Mesangial cell (primary cell): Measurements from ENCODE around the gene PNPLA7. TPM values are rescaled to one million over a fixed set of nuclear protein-coding genes. Genes with fewer than 3 reads are reported as not detected.

Source experiments
- total RNA-seq: library from RNA; depleted of rRNA; stranded (reverse); fragments of >200 nt; gene quantifications from 2 replicates; pipeline ENCODE4 v1.2.3, GENCODE V29; 2015

Gene PNPLA7
- total RNA-seq, result 0.16 and 2.3 TPM in 2 replicates

DNA sequence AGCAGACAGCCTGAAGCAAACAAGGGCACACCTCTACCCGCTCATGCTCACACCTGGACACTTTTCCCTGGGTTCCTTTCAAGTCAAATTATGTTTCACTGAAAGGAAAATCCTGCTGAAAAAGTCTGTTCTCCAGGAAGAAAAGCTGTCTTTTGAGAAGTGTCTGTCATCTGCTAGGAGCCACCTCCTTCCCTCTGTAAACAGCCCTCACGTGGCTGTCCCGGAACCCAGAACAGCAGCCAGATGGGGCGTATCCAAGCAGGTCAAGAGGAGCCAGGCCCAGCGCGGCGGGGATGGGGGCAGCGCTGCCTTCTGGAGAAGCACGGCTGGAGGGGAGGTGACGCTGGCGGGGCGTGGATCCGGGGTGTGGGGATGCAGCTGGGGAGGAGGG lies at the start of gene PNPLA7:
PNPLA7 (minus strand) TSS at position 172 of the 391 bp plus-strand sequence. CDS start 205 bp downstream, outside the sequence.

DNA sequence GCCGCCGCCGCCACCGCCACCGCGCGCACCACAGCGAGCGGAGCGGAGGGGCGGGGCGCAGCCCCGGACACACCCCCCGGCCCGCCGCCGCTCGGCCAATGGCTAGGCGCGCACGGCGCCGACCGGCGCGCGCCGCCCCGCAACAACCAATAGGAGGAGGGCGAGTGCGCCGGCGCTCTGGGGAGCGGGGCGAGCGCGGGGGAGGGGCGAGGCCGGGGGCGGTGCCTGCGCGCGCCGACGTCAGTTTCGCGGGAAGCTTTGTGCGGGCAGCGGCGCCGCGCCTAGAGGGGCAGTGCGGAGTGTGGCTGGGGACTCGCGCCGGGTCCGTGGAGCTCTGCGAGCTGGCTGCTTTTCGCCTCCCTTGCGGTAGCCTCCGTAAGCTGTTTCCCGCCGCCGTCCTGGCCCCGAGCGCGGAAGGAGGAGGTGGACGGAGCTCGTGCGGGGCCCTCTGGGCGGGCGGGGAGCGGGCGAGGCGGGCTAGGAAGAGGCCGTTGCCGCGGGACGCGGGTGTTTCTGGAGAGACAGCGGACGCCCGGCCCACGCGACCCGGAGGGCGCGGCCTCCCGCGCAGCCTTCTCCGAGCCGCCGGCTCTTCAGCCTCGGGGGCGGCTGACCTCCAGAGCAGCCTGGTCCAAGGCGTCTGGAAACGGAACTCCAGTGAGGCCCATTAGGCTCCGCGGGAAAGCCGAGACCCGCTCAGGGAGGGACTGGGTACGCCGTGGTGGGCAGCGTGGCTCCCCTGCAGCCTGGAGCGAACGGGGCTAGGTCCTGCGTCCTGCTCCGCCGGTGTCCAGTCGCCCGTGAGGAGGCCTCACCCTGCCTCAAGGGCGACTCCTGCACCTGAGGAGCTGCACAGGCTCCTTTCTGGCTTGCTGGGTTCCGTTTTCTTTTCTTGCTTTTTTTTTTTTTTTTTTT lies 40.5 kb upstream of the PNPLA7 start, which contains the start of gene ZMYND19:
ZMYND19 (minus strand) TSS at position 44 of the 915 bp plus-strand sequence. CDS start 249 bp downstream, outside the sequence.

DNA sequence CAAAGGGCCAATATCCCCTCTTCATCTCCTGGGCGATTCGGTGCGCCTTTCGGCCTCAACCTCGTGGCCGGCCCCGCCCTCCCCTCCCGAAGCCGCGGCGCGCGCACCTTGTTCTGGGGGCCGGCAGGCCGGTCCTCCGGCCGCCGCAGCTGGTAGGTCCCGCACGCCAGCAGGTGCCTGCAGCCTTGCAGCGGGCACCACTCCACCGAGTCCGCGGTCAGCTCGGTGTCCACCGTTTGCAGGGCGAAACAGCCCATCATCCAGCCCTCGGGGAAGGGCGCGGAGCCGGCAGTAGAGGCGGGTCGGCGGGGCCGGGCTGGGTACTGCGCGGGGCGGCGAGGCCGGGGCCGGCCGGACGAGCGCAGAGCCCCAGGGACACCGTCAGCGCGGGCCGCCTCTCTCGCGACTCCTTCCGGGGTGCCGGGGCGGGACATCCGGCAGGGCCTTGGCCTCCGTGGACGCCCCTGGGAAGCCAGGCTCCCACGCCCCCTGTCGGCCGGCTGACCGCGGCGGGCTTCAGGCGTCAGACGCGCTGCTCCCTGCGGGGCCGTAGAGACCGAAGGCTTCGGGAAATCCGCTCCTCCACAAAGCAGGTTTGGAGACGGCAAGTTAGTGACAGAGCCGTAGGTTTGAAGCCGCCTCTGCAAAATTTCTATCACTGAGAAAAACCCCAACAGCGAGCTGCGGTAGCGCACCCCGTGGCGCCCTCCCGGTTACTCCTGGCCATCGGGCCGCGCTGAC lies 28.5 kb upstream of the PNPLA7 start, which contains the start of gene DPH7:
DPH7 (minus strand) TSS at position 408 of the 741 bp plus-strand sequence; CDS start at position 260, 148 bp downstream.

DNA sequence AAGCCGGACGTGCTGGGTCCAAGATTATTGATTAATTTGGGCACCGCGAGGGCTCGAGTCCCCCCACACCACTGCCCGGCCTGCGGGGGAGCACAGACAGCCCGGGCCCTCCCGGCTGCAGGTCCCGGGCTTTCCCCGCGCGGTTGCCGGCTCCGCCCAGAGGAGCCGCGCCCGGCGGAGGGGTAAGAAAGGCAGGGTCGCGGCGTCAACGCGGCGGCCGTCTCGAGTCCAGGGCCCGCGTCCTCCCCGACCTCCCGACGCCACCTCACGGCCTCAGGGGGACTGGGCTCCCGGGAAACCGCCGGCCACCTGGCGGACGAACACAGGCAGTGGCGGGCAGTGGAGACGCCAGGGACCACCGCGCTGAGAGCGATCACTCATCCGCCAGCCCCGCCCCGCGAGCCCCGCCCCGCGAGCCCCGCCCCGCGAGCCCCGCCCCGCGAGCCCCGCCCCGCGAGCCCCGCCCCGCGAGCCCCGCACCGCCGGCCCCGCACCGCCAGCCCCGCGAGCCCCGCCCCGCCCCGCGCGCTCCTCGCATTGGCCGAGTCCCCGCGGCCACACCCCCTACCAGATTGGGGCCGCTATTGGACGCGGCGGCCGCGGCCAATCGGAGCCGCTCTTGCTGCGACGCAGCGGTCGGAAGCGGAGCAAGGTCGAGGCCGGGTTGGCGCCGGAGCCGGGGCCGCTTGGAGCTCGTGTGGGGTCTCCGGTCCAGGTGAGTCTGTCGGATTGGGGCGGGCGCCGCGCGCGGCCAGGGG lies 1.2 kb upstream of the PNPLA7 start, which contains the start of gene MRPL41:
MRPL41 (plus strand) TSS at position 616 of the 758 bp plus-strand sequence. CDS start 203 bp downstream, outside the sequence.

DNA sequence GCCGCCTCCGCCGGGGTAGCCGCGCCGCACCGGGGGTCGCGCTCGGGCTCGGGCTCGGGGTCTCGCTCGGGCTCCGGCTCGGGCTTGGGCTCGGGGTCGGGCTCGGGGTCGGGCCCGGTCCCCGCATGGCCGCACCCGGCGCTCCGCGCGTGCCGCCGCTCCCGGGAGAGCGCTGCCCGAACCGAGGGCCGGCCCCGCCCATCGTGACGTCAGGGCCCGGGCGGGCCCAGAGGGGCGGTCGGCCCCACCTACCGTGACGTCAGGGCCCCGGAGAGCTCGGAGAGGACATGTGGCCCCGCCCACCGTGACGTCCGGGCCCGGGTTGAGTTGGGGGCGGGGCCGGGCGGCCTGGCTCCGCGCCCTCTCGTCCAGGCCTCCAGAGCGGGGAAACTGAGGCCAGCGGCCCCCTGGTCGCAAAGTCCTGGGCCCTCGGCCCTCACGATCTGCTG lies 91.0 kb downstream of the PNPLA7 start, which contains the start of gene NSMF:
NSMF (minus strand) TSS at position 183 of the 449 bp plus-strand sequence. CDS start 232 bp downstream, outside the sequence.

DNA sequence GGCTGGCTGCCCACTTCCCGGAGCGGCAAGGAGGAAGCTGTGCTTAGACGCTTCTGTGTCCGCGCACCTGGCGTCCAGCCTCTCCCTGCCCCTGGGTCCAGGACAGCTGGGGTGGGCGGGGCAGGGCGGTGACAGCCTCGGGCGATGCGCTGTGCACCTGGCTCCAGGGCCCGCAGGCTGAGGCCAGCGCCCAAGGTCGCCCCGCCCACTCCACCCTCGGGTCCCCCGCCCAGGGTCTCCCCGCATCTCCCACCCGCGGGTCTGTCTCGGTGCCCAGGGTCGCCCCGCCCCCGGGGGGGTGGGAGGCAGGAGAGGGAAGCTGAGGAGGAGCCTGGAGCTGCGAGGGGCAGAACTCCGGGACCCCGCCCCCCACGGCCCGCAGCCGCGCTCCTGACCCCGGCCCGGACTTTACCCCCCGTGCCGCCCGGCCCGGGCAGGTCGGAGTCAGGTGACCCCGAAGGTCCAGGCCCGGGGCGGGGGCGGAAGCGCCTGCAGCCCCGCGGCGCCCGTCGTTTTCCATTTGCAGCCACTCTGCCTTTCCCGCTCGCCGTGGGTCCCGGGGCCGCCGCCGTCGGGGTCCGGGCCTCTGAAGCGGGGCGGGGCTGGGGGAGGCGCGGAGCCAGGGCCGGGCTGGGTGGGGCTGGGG lies 108.8 kb downstream of the PNPLA7 start, which contains the start of gene ENTPD8:
ENTPD8 (minus strand) TSS at position 69 of the 646 bp plus-strand sequence. CDS start 3,072 bp downstream, outside the sequence.

GRCh38 chr9:137422604-137423513 lies 127.3 kb downstream of the PNPLA7 start, which contains the start of the genes EXD3 and NOXA1:
EXD3 (minus strand) TSS chr9:137423162; CDS start chr9:137395357, 27,805 bp downstream.
NOXA1 (plus strand) TSS chr9:137423393; CDS start chr9:137423530, 137 bp downstream.

Other genes with a start within 250 kb of the PNPLA7 start
- 0.38 and 1.8 TPM in 2 replicates for gene NRARP, start 248.1 kb downstream of the PNPLA7 start, total RNA-seq
- 5.4 and 22.3 TPM in 2 replicates for gene EXD3, start 127.2 kb downstream of the PNPLA7 start, total RNA-seq
- gene NOXA1, start 127.0 kb downstream of the PNPLA7 start, total RNA-seq, result 0.33 and 2.3 TPM in 2 replicates
- gene ENTPD8, start 109.0 kb downstream of the PNPLA7 start, total RNA-seq, result 0.38 TPM in 1 of 2 replicates, not detected in the other
- gene NSMF, start 91.1 kb downstream of the PNPLA7 start, total RNA-seq, result 41.9 and 92.3 TPM in 2 replicates
- gene MRPL41, start 1.5 kb upstream of the PNPLA7 start, total RNA-seq, result 74.4 and 98.6 TPM in 2 replicates
- gene DPH7, start 28.5 kb upstream of the PNPLA7 start, total RNA-seq, result 28.9 and 31.1 TPM in 2 replicates
- gene ZMYND19, start 40.1 kb upstream of the PNPLA7 start, total RNA-seq, result 16.5 and 30.6 TPM in 2 replicates
- 42.5 and 59.8 TPM in 2 replicates for gene ARRDC1, start 55.3 kb upstream of the PNPLA7 start, total RNA-seq
- gene EHMT1, start 68.6 kb upstream of the PNPLA7 start, total RNA-seq, result 60.5 and 64.4 TPM in 2 replicates